Activated naive CD8-positive, alpha-beta T cell treated with anti-CD3 and anti-CD28 coated beads, Interleukin-2, amount 50 U/mL, for 16 hours (primary cell): ENCODE measurements around the gene PPP1R3G.

Experiments used
- DNase-seq: peaks from one replicate; pipeline ENCODE4 v3.0.0-alpha.2; 2020; ENCODE audit warnings: low read depth, low spot score

The PPP1R3G gene

DNA sequence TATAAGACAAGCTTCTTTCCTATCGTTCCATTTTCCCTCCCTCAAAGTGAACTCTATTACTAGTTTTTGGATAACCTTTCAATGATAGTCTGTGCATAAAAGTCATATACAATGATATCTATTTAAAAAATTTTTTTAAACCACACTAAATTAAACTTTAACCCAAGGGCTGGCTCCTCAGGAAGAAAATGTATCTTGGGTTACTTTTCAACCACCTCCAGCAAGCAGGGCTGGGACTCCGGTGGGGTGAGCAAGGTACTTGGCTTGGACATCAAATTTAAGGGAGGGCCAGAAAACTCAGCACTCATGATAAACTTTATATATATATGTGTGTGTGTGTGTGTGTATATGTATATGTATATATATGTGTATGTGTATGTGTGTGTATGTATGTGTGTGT is 13.9 kb upstream of the PPP1R3G start:
- DNase-seq, result no peak

DNA sequence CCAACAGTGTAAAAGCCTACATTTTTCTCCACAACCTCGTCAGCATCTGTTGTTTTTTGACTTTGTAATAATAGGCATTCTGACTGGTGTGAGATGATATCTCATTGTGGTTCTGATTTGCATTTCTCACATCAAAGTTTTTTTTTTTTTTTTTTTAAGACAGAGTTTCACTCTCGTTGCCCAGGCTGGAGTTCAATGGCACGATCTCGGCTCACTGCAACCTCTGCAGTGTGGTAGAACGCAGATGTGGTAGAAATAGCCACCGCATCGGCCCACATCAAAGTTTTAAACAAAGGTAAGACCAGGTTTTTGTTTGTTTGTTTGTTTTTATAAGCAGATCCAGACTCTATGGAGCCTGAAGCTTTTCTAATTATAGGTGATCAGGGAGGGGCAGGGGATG is 12.7 kb upstream of the PPP1R3G start:
- DNase-seq, result no peak

DNA sequence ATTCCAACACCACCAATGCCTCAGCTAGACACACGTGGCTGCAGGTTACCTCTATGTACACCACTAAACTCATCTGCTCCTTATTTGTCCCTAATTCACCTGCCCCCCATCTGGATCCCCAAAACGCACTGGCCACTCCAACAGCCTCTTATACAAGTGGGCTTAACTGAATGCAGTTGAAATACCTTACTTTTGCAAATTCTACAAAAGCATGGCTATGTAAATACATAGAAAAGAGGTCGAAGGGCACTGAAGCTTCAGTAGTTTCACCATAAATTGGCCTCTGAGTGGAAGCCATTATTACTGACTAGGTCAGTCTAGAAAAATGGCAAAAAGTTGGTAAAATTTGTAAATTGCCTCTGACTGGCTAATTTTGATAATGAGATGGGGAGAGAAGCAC is 11.1 kb upstream of the PPP1R3G start:
- DNase-seq, result no peak

DNA sequence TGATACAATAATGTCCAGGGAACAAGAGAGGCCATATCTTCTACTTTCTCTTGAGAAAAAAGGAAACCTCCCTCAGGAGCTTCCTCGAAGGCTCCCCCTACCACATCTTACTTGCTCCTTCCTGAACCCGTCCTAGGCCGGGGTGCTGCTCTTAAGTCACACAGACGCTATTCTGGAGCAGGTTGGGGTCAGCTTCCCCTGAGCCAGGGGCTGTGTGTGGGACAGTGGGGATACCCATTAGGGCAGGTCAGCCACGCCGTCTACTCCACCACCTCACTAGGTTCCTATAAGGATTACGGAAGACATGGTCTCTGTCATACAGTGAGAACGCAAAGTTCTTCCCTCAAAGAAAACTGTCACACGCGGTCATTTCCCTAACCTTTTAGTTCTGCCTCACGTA is 8.2 kb upstream of the PPP1R3G start:
- DNase-seq, result no peak

DNA sequence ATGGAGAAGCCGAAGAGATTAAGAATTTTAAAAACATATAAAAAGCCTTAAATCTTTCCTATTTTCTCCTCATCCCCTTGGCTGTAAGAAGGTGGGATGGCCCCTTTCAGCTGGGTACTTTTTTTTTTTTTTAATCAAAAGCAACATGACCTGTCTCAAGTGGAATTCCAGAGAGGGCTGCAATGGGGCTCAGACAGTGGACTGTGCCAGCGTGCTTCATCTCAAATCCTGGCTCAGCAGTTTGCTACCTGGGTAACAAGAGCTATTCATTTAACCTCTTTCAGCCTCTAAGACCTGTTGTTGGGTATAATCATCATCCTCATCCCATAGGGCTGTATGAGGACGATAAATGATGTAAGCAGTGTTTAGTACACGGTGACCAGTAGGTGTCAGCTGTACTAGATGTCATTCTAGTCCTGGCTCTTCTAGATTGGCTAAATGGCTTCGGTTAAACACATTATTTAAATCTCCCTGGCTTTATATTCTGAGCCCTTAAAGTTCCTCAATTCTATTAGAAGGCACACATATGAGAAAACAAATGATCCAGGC is 6.9 kb upstream of the PPP1R3G start:
- DNase-seq, result no peak

DNA sequence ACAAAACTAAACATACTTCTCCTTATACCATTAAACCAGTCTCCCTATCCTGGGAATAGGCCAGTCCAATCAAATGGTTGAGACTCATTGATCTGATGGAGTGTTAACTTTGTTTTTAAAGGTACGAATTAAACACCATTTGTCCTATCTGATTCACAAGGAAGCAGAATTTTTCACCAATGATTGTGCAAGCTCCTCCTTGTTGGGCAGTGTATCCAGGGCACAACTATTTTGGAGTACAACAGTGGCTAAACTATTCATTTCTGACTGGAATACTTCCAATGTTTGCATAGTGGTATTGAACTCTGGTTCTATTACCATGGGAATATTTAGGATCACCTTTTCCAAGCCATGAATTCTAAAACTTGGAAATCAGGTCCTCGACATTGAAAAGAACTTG is 5.4 kb upstream of the PPP1R3G start:
- DNase-seq, result no peak

DNA sequence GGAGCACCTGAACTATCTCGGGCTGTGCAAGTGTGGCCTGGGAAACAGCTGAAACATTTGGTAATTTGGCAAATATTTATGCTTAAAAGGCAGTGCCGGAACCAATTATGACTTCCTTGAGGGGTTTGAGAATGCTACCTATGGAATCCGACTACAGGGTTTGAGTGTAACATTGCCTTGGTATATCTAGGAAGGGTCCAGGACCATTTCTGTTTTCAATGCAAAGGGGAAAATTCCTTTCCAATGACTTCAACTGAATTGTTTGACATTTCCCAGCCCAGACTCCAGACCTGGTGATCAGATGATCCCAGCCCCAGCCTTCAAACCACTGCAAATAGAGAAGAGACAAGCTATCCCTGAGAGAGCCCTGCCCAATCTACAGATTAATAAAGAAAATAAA is 4.6 kb upstream of the PPP1R3G start:
- DNase-seq, result no peak

DNA sequence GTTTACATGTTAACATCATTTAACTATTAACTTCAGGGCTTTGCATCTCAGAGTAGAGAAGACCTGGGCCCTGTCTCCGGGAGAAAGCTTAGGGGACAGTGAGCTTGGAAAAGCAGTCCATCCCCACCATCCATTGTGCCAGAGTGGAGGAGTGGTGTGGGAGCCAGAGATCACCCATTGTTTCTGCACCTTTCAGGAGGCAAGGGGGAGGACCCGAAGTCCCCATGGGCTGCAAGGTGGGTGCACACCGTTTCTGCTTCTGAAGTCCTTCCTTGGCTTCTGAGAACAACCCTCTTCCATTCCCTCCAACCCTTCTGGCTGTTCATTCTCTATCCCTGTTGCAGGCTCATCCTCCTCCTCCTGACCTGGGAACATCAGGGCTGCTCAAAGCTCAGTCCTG is 4.0 kb upstream of the PPP1R3G start:
- no peak for DNase-seq

DNA sequence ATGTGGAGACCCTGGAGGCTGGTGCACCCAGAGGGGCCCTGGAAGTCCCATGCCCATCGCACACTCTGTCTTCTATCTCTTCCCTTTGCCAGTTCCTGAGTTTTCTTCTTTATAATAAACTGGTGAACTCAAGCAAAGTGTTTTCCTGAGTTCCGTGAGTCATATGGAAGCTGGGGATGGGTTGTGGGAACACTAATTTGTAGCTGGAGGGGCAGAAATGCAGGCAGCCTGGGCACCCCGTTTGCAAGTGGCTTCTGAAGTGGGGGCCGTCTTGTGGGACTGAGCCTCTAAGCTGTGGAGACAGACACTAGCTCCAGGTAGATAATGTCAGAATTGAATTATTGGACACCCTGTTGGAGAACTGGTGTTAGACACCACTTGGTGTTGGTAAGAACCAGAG is 3.2 kb upstream of the PPP1R3G start:
- DNase-seq, result no peak

DNA sequence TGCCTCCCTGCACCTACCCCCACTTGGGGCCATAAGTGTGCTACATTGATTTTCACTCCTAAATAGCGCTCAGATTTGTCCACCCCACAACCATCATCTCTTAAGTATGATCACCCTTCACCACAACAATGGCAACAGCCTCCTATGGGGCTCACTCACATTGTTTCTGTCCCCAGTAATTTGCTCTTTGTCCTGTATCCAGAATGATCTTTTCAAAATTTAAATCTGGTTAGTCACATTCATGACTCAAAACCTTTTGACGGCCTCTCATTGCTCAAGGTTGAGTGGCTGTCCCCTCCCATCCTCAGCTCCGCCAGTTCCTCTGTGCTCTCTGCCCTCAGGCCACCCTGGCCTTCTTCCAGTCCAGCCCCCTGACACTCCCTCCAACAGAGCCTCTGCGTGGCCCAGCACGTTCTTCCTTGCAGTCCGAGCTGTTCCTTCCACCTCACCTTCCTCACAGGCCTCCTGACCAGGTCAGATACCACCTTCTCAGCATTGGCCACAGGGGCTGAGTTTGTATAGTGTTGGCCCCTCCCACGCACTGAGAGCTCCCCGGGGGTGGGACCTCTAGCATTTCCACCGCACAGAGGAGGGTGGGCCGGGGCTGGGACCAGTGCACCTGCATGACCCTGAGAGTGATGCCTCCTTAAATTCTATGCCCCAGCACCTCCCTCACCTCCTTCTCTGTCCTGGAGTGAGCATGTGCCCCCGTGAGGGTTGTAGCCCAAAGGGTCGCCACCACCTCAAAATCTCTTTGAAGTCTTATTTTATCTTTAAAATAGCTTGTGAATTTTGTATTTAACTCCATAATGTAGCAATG is 2.4 kb upstream of the PPP1R3G start:
- no peak for DNase-seq

DNA sequence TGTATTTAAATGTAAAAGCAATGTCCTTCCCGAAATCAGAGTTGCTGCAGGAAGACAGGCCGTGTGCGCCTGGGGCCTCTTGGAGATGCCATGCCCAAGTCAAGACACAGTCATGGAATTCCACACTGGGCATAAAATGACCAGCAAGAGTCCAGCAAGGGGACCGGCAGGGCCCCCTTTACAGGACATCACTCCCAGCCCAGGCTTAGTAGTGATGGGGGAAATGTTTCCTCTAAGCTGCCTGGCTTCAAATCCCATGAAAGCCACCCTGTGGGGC is 1.9 kb upstream of the PPP1R3G start:
- DNase-seq, result no peak

DNA sequence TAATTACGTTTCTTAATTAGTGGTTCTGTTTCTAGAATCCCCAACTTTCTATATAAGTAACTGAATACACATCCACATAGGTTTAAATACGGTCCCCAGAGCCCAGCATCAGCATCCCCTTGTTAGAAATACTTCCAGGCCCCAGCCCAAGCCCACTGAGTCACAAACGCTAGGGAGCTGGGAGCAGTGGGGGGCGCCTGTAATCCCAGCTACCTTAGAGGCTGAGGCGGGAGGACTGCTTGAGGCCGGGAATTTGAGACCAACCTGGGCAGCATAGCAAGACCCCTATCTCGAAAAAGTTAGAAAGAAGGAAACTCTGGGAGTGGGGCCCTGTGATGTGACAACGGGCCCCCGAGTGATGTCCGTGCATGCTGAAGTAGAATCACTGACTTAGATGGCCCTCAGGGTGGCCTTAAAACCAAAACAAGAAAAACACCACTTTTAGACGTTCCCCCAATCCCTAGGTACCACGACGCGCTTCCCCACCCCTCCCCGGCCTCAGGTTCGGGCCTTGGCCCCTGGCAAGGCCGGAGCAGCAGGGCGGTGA is 1.3 kb upstream of the PPP1R3G start:
- no peak for DNase-seq

DNA sequence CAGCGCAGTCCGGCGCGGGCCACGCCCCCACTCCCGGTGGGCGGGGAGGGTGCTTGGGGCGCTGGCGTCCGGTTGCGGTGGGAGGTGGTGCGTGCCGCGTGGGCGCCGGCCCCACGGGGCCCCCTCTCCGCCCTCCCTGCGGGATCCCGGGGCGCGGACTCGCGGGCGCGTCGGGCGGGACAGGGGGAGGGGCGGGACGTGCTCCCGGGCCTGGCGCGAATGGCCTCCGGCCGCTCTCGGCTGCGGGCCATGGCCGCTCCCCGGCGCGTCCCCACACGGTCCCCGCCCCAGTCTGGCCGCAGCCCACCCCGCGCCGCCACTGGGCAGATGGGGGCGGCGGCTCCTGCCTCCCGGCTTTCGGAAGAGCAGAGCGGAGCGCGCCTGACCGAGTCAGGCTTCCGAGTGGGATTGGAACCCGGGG is 771 bp upstream of the PPP1R3G start:
- no peak for DNase-seq

DNA sequence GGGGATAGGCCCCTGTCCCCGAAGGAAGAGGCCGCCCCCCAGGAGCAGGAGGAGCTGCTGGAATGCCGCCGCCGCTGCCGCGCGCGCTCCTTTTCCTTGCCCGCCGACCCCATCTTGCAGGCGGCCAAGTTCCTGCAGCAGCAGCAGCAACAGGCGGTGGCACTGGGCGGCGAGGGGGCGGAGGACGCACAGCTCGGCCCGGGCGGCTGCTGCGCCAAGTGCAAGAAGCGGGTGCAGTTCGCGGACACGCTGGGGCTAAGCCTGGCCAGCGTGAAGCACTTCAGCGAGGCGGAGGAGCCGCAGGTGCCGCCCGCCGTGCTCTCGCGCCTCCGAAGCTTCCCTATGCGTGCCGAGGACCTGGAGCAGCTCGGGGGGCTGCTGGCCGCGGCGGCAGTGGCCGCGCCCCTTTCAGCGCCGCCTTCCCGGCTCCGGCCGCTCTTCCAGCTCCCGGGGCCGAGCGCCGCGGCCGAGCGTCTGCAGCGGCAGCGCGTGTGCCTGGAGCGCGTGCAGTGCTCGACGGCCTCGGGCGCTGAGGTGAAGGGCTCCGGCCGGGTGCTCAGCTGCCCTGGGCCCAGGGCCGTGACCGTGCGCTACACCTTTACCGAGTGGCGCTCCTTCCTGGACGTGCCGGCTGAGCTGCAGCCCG is 630 bp downstream of the PPP1R3G start:
- no peak for DNase-seq

DNA sequence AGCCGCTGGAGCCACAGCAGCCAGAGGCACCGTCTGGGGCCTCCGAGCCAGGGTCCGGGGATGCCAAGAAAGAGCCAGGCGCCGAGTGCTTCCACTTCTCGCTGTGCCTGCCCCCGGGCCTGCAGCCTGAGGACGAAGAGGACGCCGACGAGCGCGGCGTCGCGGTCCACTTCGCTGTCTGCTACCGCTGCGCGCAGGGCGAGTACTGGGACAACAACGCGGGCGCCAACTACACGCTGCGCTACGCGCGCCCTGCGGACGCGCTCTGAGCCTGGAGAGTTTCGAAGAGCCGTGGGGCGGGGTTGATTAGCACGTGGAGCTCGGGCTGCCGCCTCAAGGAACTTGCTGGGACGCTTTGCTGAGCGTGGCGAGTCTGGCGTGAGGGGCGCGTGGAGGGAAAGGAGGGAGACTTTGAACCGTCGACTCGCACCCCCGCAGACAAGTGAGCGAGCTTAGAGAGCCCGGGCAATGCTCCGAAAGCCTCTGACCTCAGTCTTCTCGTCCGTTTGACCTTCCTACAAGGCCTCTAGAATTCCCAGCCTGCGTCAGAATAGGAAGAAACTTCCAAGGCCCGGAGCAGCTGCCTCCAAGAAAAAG is 1.3 kb downstream of the PPP1R3G start:
- DNase-seq, result no peak

DNA sequence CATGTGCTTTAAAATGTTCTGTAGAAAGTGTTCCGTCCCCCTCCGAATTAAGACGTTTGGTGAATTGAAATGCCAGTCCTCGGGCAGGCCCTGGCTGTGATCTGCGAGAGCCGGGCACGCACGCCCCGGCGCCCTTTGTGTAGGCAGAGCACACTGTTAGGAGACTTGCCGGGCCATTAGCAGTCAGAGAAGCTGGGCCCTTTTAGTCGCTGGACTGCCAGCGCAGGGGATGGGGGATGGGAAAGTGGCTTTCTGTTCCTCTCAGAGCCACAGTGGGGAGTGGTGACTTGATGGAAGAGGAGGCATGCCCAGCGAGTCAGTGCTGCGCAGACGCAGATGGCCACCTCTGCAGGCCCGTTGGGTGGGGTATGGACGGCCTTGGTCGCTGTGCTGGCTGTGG is 2.2 kb downstream of the PPP1R3G start:
- DNase-seq, result no peak

DNA sequence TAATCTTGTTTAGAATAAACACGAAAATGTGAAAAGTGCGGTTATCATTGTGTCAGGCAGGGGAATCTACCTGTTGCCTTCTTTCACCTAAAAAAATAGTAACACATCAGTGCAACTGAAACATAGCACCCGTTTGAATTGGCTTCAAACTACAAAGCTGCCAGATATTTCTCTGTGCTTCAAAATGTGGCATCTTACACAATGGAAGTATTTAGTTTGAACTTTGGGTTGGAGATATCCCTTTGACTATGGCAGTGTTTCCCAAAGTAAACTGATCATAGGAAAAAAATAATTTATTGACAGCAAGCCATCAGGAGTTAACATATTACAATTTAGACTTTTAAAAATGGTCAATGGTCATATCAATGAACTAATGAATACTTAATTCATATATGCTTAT is 3.6 kb downstream of the PPP1R3G start:
- no peak for DNase-seq

DNA sequence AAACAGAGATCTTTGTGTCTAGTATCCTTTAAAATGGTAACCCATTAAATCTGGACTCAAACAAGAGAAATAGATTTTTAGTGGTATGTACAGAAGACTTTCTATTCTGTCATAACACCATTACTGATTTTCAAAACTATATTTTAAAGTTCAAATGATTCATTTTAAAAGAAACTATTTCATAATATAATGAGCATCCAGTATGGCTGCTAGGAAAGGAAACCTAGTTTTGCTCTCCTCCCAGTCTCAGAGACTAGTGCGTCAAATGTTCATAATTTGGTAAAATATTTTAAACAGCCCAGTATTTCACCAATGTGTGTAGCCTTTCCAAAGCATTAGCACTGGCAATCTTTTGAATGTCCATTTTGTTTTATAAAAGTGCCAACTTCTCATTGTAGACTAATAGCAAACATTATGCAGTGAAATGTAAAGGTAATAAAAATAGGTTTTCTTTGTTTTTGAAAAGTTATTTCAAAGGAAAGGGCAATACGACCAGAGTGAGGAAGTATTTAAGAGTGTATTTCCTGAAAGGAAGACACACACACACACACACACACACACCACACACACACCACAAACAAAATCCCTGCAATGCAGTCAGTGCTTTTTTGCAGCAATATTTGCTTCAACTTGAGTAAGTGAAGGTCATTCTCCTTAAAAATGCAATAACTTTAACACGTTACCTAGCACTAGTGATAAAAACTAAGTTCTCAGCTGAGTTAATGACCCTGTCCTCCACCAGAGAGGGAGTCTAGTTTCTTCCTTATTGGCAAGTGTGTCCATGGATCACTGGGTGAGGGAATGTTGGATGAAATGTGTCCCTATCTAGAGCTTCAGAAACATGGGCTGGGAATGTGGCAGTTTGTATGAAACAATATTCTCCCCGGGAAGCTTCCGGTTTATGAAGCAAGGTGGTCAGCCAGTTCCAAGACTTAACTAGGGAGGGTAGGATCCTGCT is 4.6 kb downstream of the PPP1R3G start:
- no peak for DNase-seq

DNA sequence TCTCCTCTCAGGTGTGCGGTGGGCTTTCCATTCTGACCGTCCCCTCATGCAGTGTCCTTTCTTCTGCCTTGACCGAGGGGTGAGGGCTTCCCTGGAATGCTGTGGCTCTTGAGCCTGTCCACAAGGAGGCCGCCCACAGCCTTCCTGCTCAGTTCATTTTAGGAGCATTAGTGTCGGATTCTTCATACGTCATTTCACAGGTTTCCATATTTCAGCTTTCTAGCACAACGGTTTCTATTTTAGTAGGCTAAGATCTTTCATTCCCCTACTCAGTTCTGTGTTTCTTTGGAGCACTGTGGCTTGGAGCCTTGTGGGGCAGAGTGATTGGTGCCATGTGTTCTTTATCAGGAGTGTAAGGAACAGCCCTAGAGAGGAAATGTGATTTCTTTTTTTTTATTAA is 5.5 kb downstream of the PPP1R3G start:
- DNase-seq, result no peak

DNA sequence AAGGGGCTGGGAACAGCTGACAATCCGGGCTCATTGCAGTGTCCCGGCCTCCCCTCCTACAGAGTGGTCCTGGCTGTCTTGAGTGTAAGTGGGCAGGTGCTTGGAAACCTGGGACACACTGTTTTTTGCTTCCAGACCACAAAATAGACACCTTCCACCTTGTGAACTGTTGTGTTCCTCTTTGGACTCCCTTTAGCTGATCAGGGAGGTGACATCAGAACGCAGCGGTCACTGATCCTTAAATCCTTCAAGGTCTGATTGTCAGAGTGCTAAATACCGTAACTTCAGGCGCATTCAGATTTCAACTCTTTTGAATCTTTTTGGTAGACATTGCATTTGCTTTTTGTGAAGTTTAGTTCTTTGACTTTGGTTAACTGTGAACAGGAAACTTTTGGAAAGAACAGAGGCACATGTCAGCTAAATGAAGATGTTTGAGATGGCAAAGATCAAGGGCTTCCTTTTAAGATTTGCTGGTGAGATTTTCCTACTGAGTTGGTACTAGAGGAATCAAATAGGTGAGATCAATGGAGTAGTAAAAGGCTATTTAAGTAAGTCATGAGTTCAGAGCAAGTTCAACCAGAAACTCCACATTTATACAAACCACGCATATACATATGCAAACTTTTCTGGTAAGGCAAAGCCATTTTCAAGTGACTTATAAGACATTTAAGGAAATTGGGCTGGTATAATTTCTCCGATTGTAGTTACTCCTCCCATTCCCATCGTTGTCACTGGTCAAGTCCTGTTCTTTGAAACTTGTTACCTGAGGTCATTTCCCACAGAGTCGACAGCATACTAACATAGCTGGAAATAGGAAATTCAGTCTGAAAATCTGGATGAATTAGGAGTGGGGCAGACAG is 6.3 kb downstream of the PPP1R3G start:
- DNase-seq, result no peak
